HCT116 (cell line): ENCODE data around the gene CD82. TPM values are rescaled to one million over a fixed set of nuclear protein-coding genes. Genes with fewer than 3 reads are reported as not detected.

Experiments used
- ATAC-seq: fragments of 200-7000 bp; cut with Tn5 transposase; 2 replicates; pipeline ENCODE4 v1.9.1; 2020; ENCODE audit warnings: mild to moderate bottlenecking, moderate library complexity
- BruUV-seq: library from RNA; stranded (reverse); fragments of 400-500 nt; replicated peaks from 2 replicates; lab custom pipeline; 2021; lab: Mats Ljungman, UMichigan
- CTCF ChIA-PET: fragments of 300-600 bp; sonication (Branson Sonifier 250); formaldehyde crosslinking; loops from one replicate; lab custom pipeline; 2021; ENCODE audit warnings: antibody characterized with exemption; lab: Charles Lee
- POLR2A ChIA-PET: fragments of 300-600, 350-600 bp; sonication (Branson Sonifier 250); formaldehyde crosslinking; loops from one replicate; lab custom pipeline; 2021; ENCODE audit warnings: antibody characterized with exemption; lab: Charles Lee
- RAD21 ChIA-PET, 2 experiments: fragments of 300-600 bp; sonication (Branson Sonifier 250); formaldehyde crosslinking; loops; one replicate each; lab custom pipeline; 2023; ENCODE audit warnings: low total read pairs in 2 of 2; ENCODE audit not compliant: uncharacterized antibody in 2 of 2, unreplicated experiment in 2 of 2, low non-redundant PET in 1 of 2; lab: Charles Lee
- DNase-seq: peaks from one replicate; pipeline ENCODE4 v3.0.0-alpha.2; 2010; ENCODE audit warnings: low read depth, low spot score
- H2AFZ ChIP-seq: fragments of 200-600 bp; shearing (Covaris generic), sonication (generic); 2 replicates; pipeline ENCODE4 v1.6.1; 2017; ENCODE audit warnings: low read depth, mixed run types, mixed read lengths, antibody characterized with exemption, low read length; ENCODE audit not compliant: poor library complexity, severe bottlenecking
- H3K27ac ChIP-seq: 2 replicates; pipeline ENCODE4 v1.5.1; 2012; ENCODE audit warnings: low read depth, low read length
- H3K27me3 ChIP-seq: fragments of 200-600 bp; sonication (generic); 2 replicates; pipeline ENCODE4 v1.6.1; 2016; ENCODE audit warnings: mixed run types, low read length, mixed read lengths; ENCODE audit not compliant: insufficient read depth
- H3K36me3 ChIP-seq, 2 experiments: fragments of 200-500 bp in 1 of 2; fragments of 200-600 bp in 1 of 2; sonication (Bioruptor generic) in 1 of 2; sonication (generic) in 1 of 2; 2 replicates each; pipeline versions ENCODE4 v1.5.1 to v1.6.1; 2014 to 2016; ENCODE audit warnings: low read length in 2 of 2, inconsistent platforms in 1 of 2, mixed read lengths in 1 of 2, mixed run types in 1 of 2; ENCODE audit not compliant: insufficient read depth in 2 of 2, control insufficient read depth in 1 of 2
- H3K4me1 ChIP-seq, 2 experiments: fragments of 200-600 bp in 1 of 2; sonication (generic) in 1 of 2; 2 replicates each; pipeline versions ENCODE4 v1.5.1 to v1.6.1; 2012 to 2017; ENCODE audit warnings: low read length in 2 of 2, inconsistent platforms in 1 of 2, mild to moderate bottlenecking in 1 of 2, mixed read lengths in 1 of 2, mixed run types in 1 of 2, moderate library complexity in 1 of 2; ENCODE audit not compliant: insufficient read depth in 2 of 2, control insufficient read depth in 1 of 2
- H3K4me2 ChIP-seq: fragments of 200-600 bp; sonication (generic); 2 replicates; pipeline ENCODE4 v1.6.1; 2017; ENCODE audit warnings: mixed run types, low read length, mixed read lengths
- H3K4me3 ChIP-seq, 2 experiments: fragments of 200-600 bp in 1 of 2; sonication (generic) in 1 of 2; replicated peaks in 1 of 2; 2 replicates each; pipeline ENCODE4 v1.5.1; 2011 to 2016; ENCODE audit warnings: low read length in 2 of 2, control low read depth in 1 of 2, low read depth in 1 of 2, mild to moderate bottlenecking in 1 of 2, mixed read lengths in 1 of 2, mixed run types in 1 of 2
- H3K79me2 ChIP-seq: fragments of 200-600 bp; sonication (generic); 2 replicates; pipeline ENCODE4 v1.6.1; 2017; ENCODE audit warnings: mild to moderate bottlenecking, mixed run types, low read length, moderate library complexity, mixed read lengths; ENCODE audit not compliant: insufficient read depth
- H3K9ac ChIP-seq: fragments of 200-600 bp; sonication (generic); 2 replicates; pipeline ENCODE4 v1.6.1; 2016; ENCODE audit warnings: low read length, mixed read lengths
- H3K9me2 ChIP-seq: fragments of 200-600 bp; sonication (generic), shearing (Covaris generic); 2 replicates; pipeline ENCODE4 v1.6.1; 2017; ENCODE audit warnings: mixed run types, mild to moderate bottlenecking, moderate library complexity; ENCODE audit not compliant: insufficient read depth
- H3K9me3 ChIP-seq, 2 experiments: fragments of 200-500 bp in 1 of 2; fragments of 200-600 bp in 1 of 2; sonication (Bioruptor generic) in 1 of 2; sonication (generic) in 1 of 2; 2 replicates each; pipeline ENCODE4 v1.6.1; 2014 to 2017; ENCODE audit warnings: low read length in 2 of 2, mixed read lengths in 2 of 2, inconsistent platforms in 1 of 2, low read depth in 1 of 2, mild to moderate bottlenecking in 1 of 2, mixed run types in 1 of 2, moderate library complexity in 1 of 2; ENCODE audit not compliant: control insufficient read depth in 1 of 2, insufficient read depth in 1 of 2
- H4K20me1 ChIP-seq: fragments of 200-600 bp; sonication (generic), shearing (Covaris generic); 2 replicates; pipeline ENCODE4 v1.6.1; 2017; ENCODE audit warnings: mixed run types, mild to moderate bottlenecking, moderate library complexity; ENCODE audit not compliant: insufficient read depth
- CTCF ChIP-seq, 3 experiments: fragments of 200-600 bp in 1 of 3; sonication (generic) in 1 of 3; IDR thresholded peaks in 2 of 3; conservative IDR thresholded peaks in 1 of 3; 2 replicates each; pipeline ENCODE4 v1.5.1; 2012 to 2017; ENCODE audit warnings: low read depth in 2 of 3, low read length in 2 of 3, antibody characterized with exemption in 1 of 3, borderline replicate concordance in 1 of 3, control low read depth in 1 of 3, mild to moderate bottlenecking in 1 of 3, mixed read lengths in 1 of 3, mixed run types in 1 of 3, moderate library complexity in 1 of 3; ENCODE audit not compliant: insufficient read depth in 1 of 3
- ELF1 ChIP-seq: IDR thresholded peaks from 2 replicates; pipeline ENCODE4 v1.6.1; 2012; ENCODE audit warnings: low read depth, borderline replicate concordance
- EZH2phosphoT487 ChIP-seq: fragments of 200-600 bp; IDR thresholded peaks from 2 replicates; pipeline ENCODE4 v1.6.1; 2018; ENCODE audit warnings: antibody characterized with exemption, borderline replicate concordance
- POLR2AphosphoS5 ChIP-seq: IDR thresholded peaks from 2 replicates; pipeline ENCODE4 v1.6.1; 2011; ENCODE audit warnings: mild to moderate bottlenecking, low read depth, low read length, moderate library complexity
- ZFX ChIP-seq: fragments of 450-650 bp; IDR thresholded peaks from 2 replicates; pipeline ENCODE4 v1.6.1; 2017
- intact Hi-C: fragments of 100-400 bp; cut with micrococcal nuclease; formaldehyde crosslinking; loops from 2 replicates; pipeline ENCODE4 v1.10.0; 2022
- total RNA-seq: library from RNA; stranded (reverse); gene quantifications from one replicate; pipeline ENCODE4 v1.2.1, GENCODE V29; 2021; ENCODE audit not compliant: unreplicated experiment
- TF ChIP-seq, protein P1 (sequence below): IDR thresholded peaks from 2 replicates; pipeline ENCODE4 v1.6.1; 2012

CD82 gene
- total RNA-seq, 1 experiment from 2014 or later: 16.7 TPM

DNA sequence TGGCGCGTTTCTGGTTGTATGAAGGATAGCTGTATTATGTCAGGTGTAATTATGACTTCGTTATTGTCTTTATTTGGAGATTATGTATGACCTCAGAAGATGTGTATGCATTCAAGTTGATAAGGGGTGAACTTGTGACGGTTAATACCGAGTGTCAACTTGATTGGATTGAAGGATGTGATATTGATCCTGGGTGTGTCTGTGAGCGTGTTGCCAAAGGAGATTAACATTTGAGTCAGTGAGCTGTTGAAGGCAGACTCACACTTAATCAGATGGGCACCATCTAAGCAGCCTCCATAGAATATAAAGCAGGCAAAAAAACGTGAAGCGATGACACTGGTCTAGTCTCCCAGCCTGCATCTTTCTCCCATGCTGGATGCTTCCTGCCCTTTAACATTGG lies 15.3 kb upstream of the CD82 start:
- H3K9ac ChIP-seq: no peak overlapping the region
- no peaks in the 10 kb centered on the region for H3K9me3 ChIP-seq
- no peak overlapping the region for H2AFZ ChIP-seq
- CTCF ChIA-PET: no interaction called here
- POLR2A ChIA-PET: no interaction called here
- no peaks in the 10 kb centered on the region for H3K36me3 ChIP-seq
- no peaks in the 10 kb centered on the region for H3K9me2 ChIP-seq
- H3K4me1 ChIP-seq: no peaks in the 10 kb centered on the region
- RAD21 ChIA-PET: no interaction called here
- H3K4me2 ChIP-seq: no peak overlapping the region
- no TSS peak for BruUV-seq
- TF ChIP-seq EZH2phosphoT487 (no peak), CTCF (IDR thresholded peaks at IDR 0.05 in 2 of 3, conservative IDR thresholded peaks at IDR 0.05 in 1 of 3; ENCODE audit: borderline replicate concordance in 1 of 3, insufficient read depth in 1 of 3, low read depth in 2 of 3, low read length in 2 of 3) (no peak), POLR2AphosphoS5 (no peak), ELF1 (no peak), ZFX (no peak)
- TF ChIP-seq, protein P1, sequence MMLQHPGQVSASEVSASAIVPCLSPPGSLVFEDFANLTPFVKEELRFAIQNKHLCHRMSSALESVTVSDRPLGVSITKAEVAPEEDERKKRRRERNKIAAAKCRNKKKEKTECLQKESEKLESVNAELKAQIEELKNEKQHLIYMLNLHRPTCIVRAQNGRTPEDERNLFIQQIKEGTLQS: no peak
- DNase-seq (no peak), ATAC-seq (no peak)
- no peak overlapping the region for H3K27ac ChIP-seq
- intact Hi-C loops: no loop called here
- H3K27me3 ChIP-seq: no peaks in the 10 kb centered on the region
- H3K4me3 ChIP-seq: no peak overlapping the region
- H3K79me2 ChIP-seq: no peaks in the 10 kb centered on the region
- H4K20me1 ChIP-seq: no peaks in the 10 kb centered on the region
